Tibial artery (tissue), 4 donors: Measurements from ENCODE around the gene PLPP4.

Experiments
- DNase-seq, 2 donors: peaks; one replicate each; pipeline ENCODE4 v3.0.0-alpha.2; 2019
- H3K27ac ChIP-seq, 2 donors: fragments of 200-600 bp; sonication (generic) in 1 of 2; 1 replicate in 1 of 2; 2 replicates in 1 of 2; pipeline ENCODE4 v1.5.1; 2018 to 2019; ENCODE audit warnings: mild to moderate bottlenecking in 1 of 2
- H3K27me3 ChIP-seq, 2 donors: fragments of 200-600 bp; sonication (generic) in 1 of 2; one replicate each; pipeline versions ENCODE4 v1.5.1 to v1.6.0; 2016 to 2019
- H3K36me3 ChIP-seq, 3 donors: fragments of 200-600 bp; sonication (generic) in 2 of 3; one replicate each; pipeline ENCODE4 v1.5.1; 2016 to 2019; ENCODE audit warnings: mild to moderate bottlenecking in 2 of 3
- H3K4me1 ChIP-seq, 4 donors: fragments of 200-600 bp; sonication (generic) in 2 of 4; 1 replicate in 3 of 4; 2 replicates in 1 of 4; pipeline ENCODE4 v1.5.1; 2016 to 2019
- H3K4me3 ChIP-seq, 2 donors: fragments of 200-600 bp; sonication (generic) in 1 of 2; 1 replicate in 1 of 2; 2 replicates in 1 of 2; pipeline ENCODE4 v1.5.1; 2018 to 2019; ENCODE audit warnings: mild to moderate bottlenecking in 2 of 2
- H3K9me3 ChIP-seq, 3 donors: fragments of 200-600 bp; sonication (generic) in 1 of 3; one replicate each; pipeline ENCODE4 v1.5.1; 2016 to 2019
- CTCF ChIP-seq, 2 experiments: fragments of 200-600 bp in 1 of 2; fragments of 450-650 bp in 1 of 2; IDR thresholded peaks; one replicate each; pipeline ENCODE4 v1.5.1; 2017 to 2019; ENCODE audit warnings: antibody characterized with exemption in 2 of 2, mild to moderate bottlenecking in 1 of 2, moderate library complexity in 1 of 2
- intact Hi-C: fragments of 100-400 bp; cut with DNase I; formaldehyde crosslinking; loops from one replicate; pipeline ENCODE4 v1.15.0; 2023; ENCODE audit warnings: low total_unique reads

The PLPP4 gene

GRCh38 chr10:120456143-120456625 is 843 bp upstream of the PLPP4 start:
- Histone ChIP-seq H3K36me3 (no peaks in the 10 kb centered on the region), H3K27me3 (peaks cover 0 to 45% of the 10 kb centered on the region in 2 donors), H3K9me3 (no peaks in the 10 kb centered on the region), H3K4me3 (peak overlapping the region; percentile 35 to 54), H3K4me1 (peaks cover 0 to 23% (median 14%) of the 10 kb centered on the region in 4 donors), H3K27ac (no peak overlapping the region)
- no peak for TF ChIP-seq CTCF (IDR thresholded peaks at IDR 0.05)
- no peak for DNase-seq
- intact Hi-C loops: no loop called here

GRCh38 chr10:120457431-120458172 is 575 bp downstream of the PLPP4 start:
- H3K4me1 ChIP-seq: peaks cover 0 to 23% (median 14%) of the 10 kb centered on the region in 4 donors
- H3K27me3 ChIP-seq: peaks cover 0 to 55% of the 10 kb centered on the region in 2 donors
- no peak overlapping the region for H3K27ac ChIP-seq
- intact Hi-C loops: no loop called here
- no peak for TF ChIP-seq CTCF (IDR thresholded peaks at IDR 0.05)
- H3K9me3 ChIP-seq: no peaks in the 10 kb centered on the region
- no peak for DNase-seq
- peak overlapping the region; percentile 35 to 54 for H3K4me3 ChIP-seq
- H3K36me3 ChIP-seq: no peaks in the 10 kb centered on the region

- no peaks in the 10 kb centered on the region for H3K9me3 ChIP-seq
- no peak overlapping the region for H3K4me3 ChIP-seq
- H3K36me3 ChIP-seq: no peaks in the 10 kb centered on the region
- H3K27ac ChIP-seq: no peak overlapping the region
- H3K27me3 ChIP-seq: peaks cover 0 to 55% of the 10 kb centered on the region in 2 donors
- intact Hi-C loops: no loop called here
- no peak for TF ChIP-seq CTCF (IDR thresholded peaks at IDR 0.05)
- H3K4me1 ChIP-seq: peaks cover 0 to 23% (median 14%) of the 10 kb centered on the region in 4 donors
- no peak for DNase-seq
Observed at GRCh38 chr10:120458432-120458831, 1.4 kb downstream of the PLPP4 start.

GRCh38 chr10:120459185-120459584 is 2.2 kb downstream of the PLPP4 start:
- TF ChIP-seq CTCF (IDR thresholded peaks at IDR 0.05): no peak
- intact Hi-C loops: no loop called here
- no peaks in the 10 kb centered on the region for H3K36me3 ChIP-seq
- H3K4me3 ChIP-seq: no peak overlapping the region
- peaks cover 0 to 55% of the 10 kb centered on the region in 2 donors for H3K27me3 ChIP-seq
- no peak for DNase-seq
- H3K4me1 ChIP-seq: peaks cover 0 to 23% (median 14%) of the 10 kb centered on the region in 4 donors
- no peaks in the 10 kb centered on the region for H3K9me3 ChIP-seq
- H3K27ac ChIP-seq: no peak overlapping the region

GRCh38 chr10:120460186-120460585 is 3.2 kb downstream of the PLPP4 start:
- Histone ChIP-seq H3K27ac (no peak overlapping the region), H3K27me3 (peaks cover 0 to 55% of the 10 kb centered on the region in 2 donors), H3K9me3 (no peaks in the 10 kb centered on the region), H3K36me3 (no peaks in the 10 kb centered on the region), H3K4me1 (peaks cover 0 to 23% (median 14%) of the 10 kb centered on the region in 4 donors), H3K4me3 (no peak overlapping the region)
- DNase-seq: no peak
- intact Hi-C loops: no loop called here
- no peak for TF ChIP-seq CTCF (IDR thresholded peaks at IDR 0.05)
